GM19238 (cell line): Measurements from ENCODE around the gene HNF1A.
"Not testable (repeated sequence)": the region's sequence is repeated elsewhere in the genome, so short reads cannot be mapped to it uniquely, and the experiment has no call there.

Experiments
- DNase-seq: peaks from one replicate; pipeline ENCODE4 v3.0.0; 2011; ENCODE audit warnings: low spot score; ENCODE audit not compliant: insufficient read length

Gene HNF1A

DNA sequence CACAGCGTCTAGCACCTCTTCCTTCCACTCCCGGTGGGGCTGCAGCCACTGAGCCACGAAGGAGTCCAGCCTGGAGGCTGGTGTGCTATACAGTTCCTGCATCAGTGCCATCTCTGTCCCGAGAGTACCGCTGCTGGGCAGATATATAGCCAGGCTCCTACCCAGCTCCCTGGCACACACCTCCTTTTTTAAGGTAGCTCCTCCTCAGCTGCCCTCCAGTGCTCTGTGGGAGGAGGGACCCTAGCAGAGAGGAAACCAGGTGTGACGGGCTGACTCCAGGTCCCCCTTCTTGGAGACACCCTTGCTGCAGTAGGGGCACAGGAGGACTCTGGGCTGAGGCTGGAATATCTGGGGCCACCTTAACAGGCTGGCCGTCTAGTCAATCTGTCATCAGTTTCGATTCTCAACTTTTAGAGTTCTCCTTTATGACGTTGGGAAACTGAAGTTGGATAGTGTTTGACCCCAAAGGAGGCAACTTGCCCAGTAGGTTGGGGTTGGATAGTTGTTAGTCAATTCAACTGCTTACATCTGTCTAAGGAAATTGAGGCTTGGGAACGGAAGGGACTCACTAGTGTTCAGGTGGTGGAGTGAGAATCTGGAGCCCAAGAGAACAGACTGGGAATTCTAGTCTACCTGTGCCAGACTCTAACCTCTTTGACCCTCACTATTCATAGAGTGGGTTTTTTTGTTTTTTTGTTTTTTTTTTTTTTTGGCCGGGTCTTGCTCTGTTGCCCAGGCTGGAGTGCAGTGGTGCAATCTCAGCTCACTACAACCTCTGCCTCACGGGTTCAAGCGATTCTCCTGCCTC lies 60.7 kb downstream of the HNF1A start, which contains the start of gene OASL:
Gene OASL (minus strand): TSS at position 386 of the 808 bp plus-strand sequence. CDS start 275 bp downstream, at position 111.
- DNase-seq, result peak; percentile 59

GRCh38 chr12:121043067-121043466 lies 64.7 kb downstream of the HNF1A start:
- DNase-seq, result no peak

GRCh38 chr12:121047400-121047799 lies 69.1 kb downstream of the HNF1A start:
- not testable (repeated sequence) for DNase-seq

GRCh38 chr12:121048442-121048841 lies 70.1 kb downstream of the HNF1A start:
- no peak for DNase-seq

DNA sequence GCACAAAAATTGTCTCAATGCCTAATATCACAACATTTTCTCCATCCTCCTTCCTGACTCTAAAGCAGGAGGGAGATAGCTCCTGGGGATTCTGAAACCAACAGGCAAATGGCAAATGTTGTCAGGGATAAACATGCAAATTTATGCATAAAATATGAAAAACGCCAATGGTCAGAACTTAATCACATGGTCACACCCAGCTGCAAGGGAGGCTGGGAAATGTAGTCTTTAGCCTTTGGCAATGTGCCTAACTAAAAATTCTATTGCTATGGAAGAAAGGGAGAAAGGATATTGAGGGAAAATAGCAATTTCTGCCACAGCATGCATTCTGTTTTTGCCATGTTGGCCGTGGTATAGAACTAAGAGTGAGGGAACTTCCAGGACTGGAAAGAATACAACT lies 72.4 kb downstream of the HNF1A start:
- DNase-seq, result no peak
